BJ (cell line): ENCODE data around the gene MMP15. TPM values are rescaled to one million over a fixed set of nuclear protein-coding genes. Genes with fewer than 3 reads are reported as not detected.

Experiments
- CTCF ChIA-PET: fragments of 350-600 bp; formaldehyde crosslinking; extraction: SDS; loops from one replicate; lab custom pipeline; 2021; ENCODE audit warnings: antibody characterized with exemption, inconsistent platforms; lab: Yijun Ruan, JAX
- POLR2A ChIA-PET: fragments of 300-600 bp; sonication (Branson Sonifier 250); formaldehyde crosslinking; extraction: SDS; loops from one replicate; lab custom pipeline; 2021; ENCODE audit warnings: antibody characterized with exemption; lab: Charles Lee
- DNase-seq: peaks from one replicate; pipeline ENCODE4 v3.0.0-alpha.2; 2011; ENCODE audit warnings: low read depth
- H3K27me3 ChIP-seq: 2 replicates; pipeline ENCODE4 v1.6.0; 2011; ENCODE audit warnings: low read length; ENCODE audit not compliant: control insufficient read depth, insufficient read depth
- H3K36me3 ChIP-seq: 2 replicates; pipeline ENCODE4 v1.5.1; 2011; ENCODE audit warnings: low read length; ENCODE audit not compliant: control insufficient read depth, insufficient read depth
- H3K4me3 ChIP-seq: 2 replicates; pipeline ENCODE4 v1.5.1; 2011; ENCODE audit warnings: low read depth, mild to moderate bottlenecking, control low read depth, low read length
- polyA plus RNA-seq: library from polyadenylated mRNA; depleted of rRNA; stranded (reverse); fragments of >200 nt; gene quantifications from 2 replicates; pipeline ENCODE4 v1.2.3, GENCODE V29; 2011
- TF ChIP-seq, protein P1 (sequence below): IDR thresholded peaks from 2 replicates; pipeline ENCODE4 v1.5.1; 2011; ENCODE audit warnings: low read depth, mild to moderate bottlenecking, control low read depth, inconsistent platforms, low read length, moderate library complexity; ENCODE audit not compliant: insufficient read depth

MMP15 gene
- polyA plus RNA-seq, 1 experiment, result 1.1 TPM

DNA sequence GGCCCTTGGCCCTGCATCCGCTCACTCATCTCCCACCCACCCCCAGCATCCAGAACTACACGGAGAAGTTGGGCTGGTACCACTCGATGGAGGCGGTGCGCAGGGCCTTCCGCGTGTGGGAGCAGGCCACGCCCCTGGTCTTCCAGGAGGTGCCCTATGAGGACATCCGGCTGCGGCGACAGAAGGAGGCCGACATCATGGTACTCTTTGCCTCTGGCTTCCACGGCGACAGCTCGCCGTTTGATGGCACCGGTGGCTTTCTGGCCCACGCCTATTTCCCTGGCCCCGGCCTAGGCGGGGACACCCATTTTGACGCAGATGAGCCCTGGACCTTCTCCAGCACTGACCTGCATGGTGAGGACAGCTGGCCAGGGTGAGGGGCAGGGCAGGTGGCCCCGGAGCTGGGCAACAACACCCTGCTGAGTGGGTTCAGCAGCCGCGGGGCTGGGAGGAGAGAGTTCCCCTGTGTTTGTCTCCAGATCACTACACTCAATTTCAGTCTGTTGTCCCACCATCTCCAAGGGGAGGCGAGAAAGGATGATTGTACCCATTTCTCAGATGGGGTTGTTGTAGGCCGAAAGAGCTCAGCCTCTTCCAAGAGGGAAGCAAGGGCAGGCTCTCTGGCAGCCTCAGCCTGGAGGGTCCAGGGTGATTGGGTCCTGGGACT lies 14.4 kb downstream of the MMP15 start:
- no peak overlapping the region for H3K4me3 ChIP-seq
- TF ChIP-seq, protein P1, sequence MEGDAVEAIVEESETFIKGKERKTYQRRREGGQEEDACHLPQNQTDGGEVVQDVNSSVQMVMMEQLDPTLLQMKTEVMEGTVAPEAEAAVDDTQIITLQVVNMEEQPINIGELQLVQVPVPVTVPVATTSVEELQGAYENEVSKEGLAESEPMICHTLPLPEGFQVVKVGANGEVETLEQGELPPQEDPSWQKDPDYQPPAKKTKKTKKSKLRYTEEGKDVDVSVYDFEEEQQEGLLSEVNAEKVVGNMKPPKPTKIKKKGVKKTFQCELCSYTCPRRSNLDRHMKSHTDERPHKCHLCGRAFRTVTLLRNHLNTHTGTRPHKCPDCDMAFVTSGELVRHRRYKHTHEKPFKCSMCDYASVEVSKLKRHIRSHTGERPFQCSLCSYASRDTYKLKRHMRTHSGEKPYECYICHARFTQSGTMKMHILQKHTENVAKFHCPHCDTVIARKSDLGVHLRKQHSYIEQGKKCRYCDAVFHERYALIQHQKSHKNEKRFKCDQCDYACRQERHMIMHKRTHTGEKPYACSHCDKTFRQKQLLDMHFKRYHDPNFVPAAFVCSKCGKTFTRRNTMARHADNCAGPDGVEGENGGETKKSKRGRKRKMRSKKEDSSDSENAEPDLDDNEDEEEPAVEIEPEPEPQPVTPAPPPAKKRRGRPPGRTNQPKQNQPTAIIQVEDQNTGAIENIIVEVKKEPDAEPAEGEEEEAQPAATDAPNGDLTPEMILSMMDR, result no peak
- H3K36me3 ChIP-seq, result no peaks in the 10 kb centered on the region
- ChIA-PET CTCF (interaction anchor here (1.3 kb wide), 1 partner anchor 82 kb away, joined by 3 read pairs; no protein-coding TSS in a partner anchor), POLR2A (no interaction called here)
- H3K27me3 ChIP-seq, result no peaks in the 10 kb centered on the region
- DNase-seq, result no peak

DNA sequence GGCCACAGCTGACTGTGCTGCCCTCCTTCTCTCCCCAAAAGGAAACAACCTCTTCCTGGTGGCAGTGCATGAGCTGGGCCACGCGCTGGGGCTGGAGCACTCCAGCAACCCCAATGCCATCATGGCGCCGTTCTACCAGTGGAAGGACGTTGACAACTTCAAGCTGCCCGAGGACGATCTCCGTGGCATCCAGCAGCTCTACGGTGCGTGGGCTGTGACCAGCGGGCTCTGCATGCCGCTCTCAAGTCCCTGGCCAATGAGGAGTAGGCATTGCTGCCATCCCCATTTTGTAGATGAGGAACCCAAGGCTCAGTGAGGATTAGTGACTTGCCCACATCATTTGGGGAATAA lies 14.9 kb downstream of the MMP15 start:
- ChIA-PET POLR2A (no interaction called here), CTCF (interaction anchor here (1.3 kb wide), 1 partner anchor 81 kb away, joined by 3 read pairs; no protein-coding TSS in a partner anchor)
- Histone ChIP-seq H3K36me3 (no peaks in the 10 kb centered on the region), H3K27me3 (no peaks in the 10 kb centered on the region), H3K4me3 (no peak overlapping the region)
- TF ChIP-seq, protein P1, result no peak
- DNase-seq, result no peak

DNA sequence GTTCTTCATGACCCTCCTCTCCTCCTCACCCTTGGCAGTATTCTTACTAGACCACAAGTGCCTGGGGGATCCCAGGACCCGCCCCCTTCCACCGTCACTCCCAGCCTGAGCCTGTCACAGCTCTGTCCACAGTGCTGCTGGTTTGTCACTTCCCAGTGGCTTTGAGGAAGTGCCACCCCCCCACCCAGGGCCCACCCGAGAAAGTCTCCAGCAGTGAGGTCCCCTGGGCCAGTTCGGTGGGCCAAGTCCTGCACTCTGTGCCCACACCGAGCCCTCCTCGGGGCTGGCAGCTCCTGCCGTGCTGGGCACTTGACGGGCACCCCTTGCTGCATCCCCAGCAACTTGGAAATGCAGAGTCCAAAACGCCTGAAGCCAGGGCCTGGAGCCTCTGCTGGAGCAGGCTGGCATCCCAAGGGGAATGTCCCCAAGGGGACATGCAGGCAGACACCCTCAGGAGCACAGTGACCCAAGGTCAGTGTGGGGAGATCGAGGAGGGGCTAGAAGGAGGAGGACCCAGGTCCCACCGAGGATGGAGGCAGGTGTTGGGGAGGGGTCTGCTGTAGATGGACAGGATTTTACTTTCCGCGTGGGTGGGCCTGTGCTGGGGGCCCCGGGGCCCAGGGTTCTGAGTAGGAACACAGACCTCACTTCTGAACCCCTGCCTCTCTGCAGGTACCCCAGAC lies 15.5 kb downstream of the MMP15 start:
- TF ChIP-seq, protein P1, result no peak
- H3K27me3 ChIP-seq, result no peaks in the 10 kb centered on the region
- DNase-seq, result no peak
- H3K4me3 ChIP-seq, result no peak overlapping the region
- ChIA-PET POLR2A (no interaction called here), CTCF (interaction anchor here (1.3 kb wide), 1 partner anchor 81 kb away, joined by 3 read pairs; no protein-coding TSS in a partner anchor)
- no peaks in the 10 kb centered on the region for H3K36me3 ChIP-seq

DNA sequence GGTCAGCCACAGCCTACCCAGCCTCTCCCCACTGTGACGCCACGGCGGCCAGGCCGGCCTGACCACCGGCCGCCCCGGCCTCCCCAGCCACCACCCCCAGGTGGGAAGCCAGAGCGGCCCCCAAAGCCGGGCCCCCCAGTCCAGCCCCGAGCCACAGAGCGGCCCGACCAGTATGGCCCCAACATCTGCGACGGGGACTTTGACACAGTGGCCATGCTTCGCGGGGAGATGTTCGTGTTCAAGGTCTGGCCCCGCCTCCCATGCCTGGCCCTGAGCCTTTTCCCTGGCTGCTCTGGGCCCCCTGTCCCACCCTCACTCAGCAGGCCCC lies 16.0 kb downstream of the MMP15 start:
- Histone ChIP-seq H3K36me3 (no peaks in the 10 kb centered on the region), H3K27me3 (no peaks in the 10 kb centered on the region), H3K4me3 (no peak overlapping the region)
- DNase-seq, result no peak
- CTCF ChIA-PET, result no interaction called here
- TF ChIP-seq, protein P1, result no peak
- POLR2A ChIA-PET, result no interaction called here

DNA sequence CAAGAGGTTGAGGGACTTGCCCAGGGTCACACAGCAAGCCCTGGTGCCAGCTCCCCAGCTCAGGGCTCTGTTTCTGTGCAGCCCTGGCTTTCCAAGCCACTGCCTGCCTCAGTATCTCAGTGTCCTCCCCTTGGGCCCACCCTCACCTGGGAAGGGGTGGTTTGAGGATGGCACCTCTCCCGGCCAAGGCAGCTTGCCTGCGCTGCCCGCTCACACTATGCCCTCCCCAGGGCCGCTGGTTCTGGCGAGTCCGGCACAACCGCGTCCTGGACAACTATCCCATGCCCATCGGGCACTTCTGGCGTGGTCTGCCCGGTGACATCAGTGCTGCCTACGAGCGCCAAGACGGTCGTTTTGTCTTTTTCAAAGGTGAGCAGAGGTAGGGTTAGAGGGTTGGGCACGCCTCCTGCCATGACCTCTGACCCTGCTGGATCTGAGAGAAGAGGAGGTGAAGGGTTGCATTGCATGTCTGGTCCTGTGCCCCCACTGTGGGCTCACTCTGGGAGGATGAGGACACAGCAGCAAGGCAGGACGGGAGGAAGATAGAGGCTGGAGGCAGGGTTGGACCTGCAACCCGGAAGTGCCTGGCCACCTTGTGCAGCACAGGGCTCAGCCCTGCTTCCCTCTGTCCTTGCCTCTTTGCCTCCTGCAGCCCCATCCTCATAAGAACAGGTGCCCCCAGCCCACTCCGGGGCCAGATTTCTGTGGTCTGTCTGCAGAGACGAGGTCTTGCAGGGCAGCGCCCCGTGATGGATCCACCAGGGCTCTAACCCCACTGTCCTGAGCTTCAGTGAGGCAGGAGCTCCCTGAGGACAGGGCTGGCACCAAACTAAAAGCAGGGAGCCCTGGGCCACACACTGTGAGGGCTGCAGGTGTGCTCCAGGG lies 16.7 kb downstream of the MMP15 start:
- no peaks in the 10 kb centered on the region for H3K27me3 ChIP-seq
- ChIA-PET POLR2A (no interaction called here), CTCF (no interaction called here)
- DNase-seq, result no peak
- H3K4me3 ChIP-seq, result no peak overlapping the region
- H3K36me3 ChIP-seq, result no peaks in the 10 kb centered on the region
- TF ChIP-seq, protein P1, result no peak
